ENCODE measurements around the gene KRTAP4-8.
"Not testable (repeated sequence)": the region's sequence is repeated elsewhere in the genome, so short reads cannot be mapped to it uniquely, and the experiment has no call there.

KRTAP4-8 gene

DNA sequence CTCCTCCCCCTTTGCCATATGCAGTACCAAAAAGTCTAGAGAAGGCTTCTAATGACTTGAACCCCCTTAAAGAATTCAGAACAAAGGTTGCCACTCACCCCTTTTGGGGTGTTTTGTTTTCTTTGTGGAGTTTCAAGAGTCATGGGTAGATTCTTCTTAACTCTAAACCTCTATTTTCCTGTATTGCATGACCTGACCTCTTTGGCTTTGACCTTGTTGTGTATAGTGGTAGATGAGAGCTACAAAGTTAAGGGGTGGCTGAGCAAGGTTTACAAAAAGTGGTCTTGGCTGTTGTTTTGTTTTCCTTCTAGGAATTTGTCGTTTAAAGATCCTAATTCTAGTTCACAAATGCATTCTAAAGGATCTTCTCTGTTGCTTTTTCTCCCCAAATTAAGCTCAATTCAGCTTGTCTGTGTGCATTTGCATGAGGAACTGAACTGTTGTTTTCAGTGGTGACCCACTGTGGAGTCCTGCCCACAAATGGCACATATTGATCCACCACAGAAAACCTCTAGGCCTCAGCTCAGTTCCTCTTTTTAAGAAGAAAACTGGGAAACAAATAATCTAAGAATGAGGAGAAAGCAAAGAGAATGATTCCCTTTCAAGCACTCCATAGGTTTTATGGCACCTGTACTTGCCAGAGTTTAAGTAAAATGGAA, 10.9 kb upstream of the KRTAP4-8 start:
- not testable (repeated sequence) for DNase-seq (ENCODE audit: low spot score)

DNA sequence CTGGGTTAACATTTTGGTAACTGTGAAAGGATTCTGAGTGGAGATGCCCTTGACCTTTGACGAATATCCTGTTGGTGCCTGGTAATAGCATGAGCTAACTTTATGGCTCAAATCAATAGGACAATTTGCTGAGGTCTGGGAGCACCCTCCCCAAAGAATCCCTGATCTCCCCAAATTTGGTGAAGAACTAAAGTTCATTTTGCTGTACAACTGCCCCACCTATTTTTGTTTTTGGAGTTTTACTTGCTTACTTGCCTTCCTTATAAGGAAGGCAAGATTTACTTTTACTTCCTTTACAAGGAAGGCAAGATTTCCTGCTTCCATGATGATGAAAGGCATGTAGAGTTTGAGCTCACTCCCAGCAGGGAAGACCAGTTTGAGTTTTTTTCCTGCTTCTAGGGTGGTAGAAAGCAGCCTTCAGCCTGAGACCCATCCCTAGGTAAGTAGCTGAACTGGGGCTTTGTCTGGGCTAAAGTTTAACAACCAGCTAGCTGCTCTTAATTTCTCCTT, 10.1 kb upstream of the KRTAP4-8 start:
- DNase-seq (ENCODE audit: low spot score) = no peak

DNA sequence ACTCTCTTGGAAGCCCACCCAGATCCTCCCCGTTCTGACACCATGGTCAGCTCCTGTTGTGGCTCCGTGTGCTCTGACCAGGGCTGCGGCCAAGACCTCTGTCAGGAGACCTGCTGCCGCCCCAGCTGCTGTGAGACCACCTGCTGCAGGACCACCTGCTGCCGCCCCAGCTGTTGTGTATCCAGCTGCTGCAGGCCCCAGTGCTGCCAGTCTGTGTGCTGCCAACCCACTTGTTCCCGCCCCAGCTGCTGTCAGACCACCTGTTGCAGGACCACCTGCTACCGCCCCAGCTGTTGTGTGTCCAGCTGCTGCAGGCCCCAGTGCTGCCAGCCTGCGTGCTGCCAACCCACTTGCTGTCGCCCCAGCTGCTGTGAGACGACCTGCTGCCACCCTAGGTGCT, 7.4 kb upstream of the KRTAP4-8 start, which contains the start of gene KRTAP4-9:
Gene KRTAP4-9, plus strand, starts transcription at position 43 of the 400 bp plus-strand sequence. Its CDS starts 0 bp downstream, at position 43.
- DNase-seq (ENCODE audit: low spot score) = not testable (repeated sequence)

DNA sequence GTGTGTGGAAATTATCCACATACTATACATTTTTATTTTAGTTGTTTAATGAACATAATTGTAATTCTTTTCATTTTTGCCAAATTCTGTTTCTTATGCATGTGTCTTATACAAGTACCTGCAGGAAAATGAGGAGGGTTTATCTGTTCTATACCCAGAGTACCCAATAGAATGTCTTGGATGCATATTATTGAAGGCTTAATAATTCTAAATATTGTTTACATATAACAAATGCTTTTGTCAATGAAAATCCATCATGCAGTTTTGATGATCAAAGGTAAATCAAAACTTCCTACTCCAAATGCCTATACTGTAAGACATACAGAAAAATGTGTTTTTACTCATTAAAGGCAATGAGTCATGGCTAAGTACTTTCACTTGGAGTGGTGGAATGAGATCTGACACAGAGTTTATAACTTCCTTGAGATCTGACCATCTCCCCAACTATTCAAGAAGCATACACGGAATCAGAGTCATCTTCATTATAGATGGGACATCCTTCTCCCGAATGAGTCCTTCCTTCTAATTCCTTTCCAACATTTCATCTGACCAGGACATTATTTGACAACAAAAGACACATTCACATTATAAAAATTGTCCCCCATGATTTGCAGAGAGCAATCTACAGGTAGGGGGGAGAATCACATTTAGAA, 6.6 kb upstream of the KRTAP4-8 start:
- DNase-seq (ENCODE audit: low spot score) = not testable (repeated sequence)

DNA sequence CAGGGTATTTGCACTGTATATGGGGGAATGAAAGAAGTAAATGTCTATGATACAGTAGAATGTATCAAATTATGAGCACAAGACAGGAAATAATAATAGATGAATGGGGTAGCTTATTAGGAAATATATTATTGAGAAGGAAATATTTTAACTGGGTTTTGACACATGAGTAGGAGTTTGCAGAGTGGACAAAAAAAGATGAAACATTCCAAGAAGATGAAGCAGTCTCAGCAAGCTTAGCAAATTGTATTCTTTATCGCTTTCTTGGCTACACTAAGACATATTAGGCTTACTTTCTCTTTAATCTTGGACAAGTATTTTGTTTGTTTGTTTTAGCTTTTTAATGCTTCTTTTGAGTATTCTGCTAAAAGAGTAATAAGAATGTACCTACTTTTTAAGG, 6.0 kb upstream of the KRTAP4-8 start:
- no peak for DNase-seq (ENCODE audit: low spot score)

DNA sequence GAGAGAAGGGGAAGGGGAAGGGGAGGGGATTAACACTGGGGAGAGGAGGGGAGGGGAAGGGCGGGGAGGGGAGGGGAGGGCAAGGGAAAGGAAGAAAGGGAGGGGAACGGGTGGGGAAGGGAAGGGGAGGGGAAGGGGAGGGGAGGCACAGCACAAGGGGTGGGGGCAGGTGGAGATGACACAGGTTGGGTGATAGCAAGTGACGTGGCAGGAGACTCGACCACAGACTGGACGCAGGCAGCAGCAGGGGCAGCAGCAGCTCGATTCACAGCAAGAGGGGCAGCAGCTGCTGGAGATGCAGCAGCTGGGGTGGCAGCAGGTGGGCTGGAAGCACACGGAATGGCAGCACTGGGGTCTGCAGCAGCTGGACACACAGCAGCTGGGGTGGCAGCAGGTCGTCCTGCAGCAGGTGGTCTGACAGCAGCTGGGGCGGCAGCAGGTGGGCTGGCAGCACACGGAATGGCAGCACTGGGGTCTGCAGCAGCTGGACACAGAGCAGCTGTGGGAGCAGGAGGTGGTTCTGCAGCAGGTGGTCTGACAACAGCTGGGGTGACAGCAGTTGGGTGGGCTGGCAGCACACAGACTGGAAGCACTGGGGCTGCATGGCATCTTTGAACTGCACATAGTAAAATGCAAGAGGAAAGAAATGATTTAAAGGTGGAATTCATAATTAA, 3.8 kb upstream of the KRTAP4-8 start, which contains the start of gene KRTAP4-16:
Gene KRTAP4-16, minus strand, starts transcription at position 624 of the 674 bp plus-strand sequence. Its CDS starts 0 bp downstream, at position 624.
- no peak for DNase-seq (ENCODE audit: low spot score)

DNA sequence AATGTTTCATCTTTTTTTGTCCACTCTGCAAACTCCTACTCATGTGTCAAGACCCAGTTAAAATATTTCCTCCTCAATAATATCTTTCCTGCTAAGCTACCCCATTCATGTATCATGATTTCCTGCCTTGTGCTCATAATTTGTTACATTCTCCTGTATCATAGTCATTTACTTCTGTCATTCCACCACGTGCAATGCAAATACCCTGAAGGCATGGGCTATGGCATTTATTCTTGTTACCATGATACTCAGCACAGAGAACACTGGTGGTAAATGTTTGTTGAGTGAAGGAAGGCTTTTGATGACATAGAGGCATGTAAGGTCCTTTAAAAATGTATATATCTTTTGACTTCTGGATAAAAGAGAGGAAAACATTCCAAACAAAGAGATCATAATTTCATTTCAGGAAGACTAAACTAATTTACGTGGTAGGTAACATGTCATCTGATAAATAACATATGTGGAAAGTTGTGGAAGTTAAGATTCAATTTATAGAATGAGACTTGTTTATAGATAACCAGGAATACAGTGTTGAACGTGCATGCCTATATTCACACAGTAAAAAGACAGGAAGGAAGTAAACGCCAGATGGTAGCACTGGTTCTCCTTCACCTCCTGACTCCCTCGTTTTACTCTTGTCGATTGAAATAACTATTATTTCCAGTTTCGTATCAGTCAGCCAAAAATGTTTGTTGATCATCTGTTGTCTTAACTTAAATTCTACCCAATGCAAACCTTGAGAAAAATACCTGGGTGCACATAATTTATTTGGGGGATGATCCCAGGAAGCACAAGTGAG, 1.9 kb upstream of the KRTAP4-8 start:
- not testable (repeated sequence) for DNase-seq (ENCODE audit: low spot score)

DNA sequence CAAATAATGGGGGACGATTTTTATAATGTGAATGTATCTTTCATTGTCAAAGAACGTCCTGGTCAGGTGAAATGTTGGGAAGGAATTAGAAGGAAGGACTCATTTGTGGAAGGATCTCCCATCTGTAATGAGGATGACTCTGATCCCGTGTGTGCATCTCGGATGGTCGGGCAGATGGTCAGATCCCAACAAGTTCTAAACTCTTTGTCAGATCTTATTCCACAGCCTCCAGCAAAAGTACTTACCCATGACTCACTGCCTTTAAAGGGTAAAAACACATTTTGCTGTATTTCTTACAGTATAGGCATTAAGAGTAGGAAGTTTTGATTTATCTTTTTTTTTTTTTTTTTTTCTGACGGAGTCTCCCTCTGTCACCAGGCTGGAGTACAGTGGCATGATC, 539 bp upstream of the KRTAP4-8 start:
- DNase-seq (ENCODE audit: low spot score) = no peak

DNA sequence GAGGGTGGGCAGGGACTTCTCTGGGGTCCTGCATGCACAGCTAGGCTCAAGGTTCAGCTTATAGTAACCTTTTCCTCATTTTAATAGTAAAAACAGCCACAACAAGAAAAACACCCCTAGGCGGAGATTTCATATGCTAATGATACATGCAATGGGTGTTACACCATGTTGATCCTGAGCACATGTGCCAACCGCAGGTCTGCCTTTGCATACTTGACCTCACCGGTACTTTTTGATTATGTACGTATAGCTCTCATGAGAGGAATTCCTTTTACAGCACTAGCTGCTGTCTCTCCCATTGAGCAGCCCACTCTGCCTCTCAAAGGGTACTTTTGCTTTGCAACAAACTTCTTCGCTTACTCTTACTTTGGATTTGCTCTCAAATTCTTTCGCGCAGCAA, 1.9 kb downstream of the KRTAP4-8 start:
- DNase-seq (ENCODE audit: low spot score) = no peak

DNA sequence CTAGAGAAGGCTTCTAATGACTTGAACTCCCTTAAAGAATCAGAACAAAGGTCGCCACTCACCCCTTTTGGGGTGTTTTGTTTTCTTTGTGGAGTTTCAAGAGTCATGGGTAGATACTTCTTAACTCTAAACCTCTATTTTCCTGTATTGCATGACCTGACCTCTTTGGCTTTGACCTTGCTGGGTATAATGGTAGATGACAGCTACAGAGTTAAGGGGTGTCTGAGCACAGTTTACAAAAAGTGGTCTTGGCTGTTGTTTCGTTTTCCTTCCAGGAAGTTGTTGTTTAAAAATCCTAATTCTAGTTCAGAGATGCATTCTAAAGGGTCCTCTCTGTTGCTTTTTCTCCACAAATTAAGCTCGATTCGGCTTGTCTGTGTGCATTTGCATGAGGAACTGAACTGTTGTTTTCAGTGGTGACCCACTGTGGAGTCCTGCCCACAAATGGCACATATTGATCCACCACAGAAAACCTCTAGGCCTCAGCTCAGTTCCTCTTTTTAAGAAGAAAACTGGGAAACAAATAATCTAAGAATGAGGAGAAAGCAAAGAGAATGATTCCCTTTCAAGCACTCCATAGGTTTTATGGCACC, 9.1 kb downstream of the KRTAP4-8 start:
- DNase-seq (ENCODE audit: low spot score) = not testable (repeated sequence)

DNA sequence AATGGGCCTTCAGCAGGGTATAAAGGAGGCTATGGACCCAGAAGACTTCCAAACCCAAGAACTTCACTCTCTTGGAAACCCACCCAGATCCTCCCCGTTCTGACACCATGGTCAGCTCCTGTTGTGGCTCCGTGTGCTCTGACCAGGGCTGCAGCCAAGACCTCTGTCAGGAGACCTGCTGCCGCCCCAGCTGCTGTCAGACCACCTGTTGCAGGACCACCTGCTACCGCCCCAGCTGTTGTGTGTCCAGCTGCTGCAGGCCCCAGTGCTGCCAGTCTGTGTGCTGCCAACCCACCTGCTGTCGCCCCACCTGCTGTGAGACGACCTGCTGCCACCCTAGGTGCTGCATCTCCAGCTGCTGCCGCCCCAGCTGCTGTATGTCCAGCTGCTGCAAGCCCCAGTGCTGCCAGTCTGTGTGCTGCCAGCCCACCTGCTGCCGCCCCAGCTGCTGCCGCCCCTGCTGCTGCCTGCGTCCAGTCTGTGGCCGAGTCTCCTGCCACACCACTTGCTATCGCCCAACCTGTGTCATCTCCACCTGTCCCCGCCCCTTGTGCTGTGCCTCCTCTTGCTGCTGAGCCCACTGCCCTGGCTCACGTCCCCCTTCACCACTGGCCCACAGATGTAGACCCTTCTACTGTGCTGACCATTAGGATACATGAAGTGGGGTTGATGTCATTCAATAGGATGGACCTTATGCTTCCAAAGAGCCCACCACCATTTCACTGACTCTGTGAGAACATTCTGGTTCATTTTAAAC, 13.7 kb downstream of the KRTAP4-8 start, which contains the start of gene KRTAP4-7:
Gene KRTAP4-7, plus strand, starts transcription at position 51 of the 757 bp plus-strand sequence. Its CDS starts 57 bp downstream, at position 108.
- not testable (repeated sequence) for DNase-seq (ENCODE audit: low spot score)

DNA sequence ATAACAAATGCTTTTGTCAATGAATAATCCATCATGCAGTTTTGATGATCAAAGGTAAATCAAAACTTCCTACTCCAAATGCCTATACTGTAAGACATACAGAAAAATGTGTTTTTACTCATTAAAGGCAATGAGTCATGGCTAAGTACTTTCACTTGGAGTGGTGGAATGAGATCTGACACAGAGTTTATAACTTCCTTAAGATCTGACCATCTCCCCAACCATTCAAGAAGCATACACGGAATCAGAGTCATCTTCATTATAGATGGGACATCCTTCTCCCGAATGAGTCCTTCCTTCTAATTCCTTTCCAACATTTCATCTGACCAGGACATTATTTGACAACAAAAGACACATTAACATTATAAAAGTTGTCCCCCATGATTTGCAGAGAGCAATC, 14.5 kb downstream of the KRTAP4-8 start:
- not testable (repeated sequence) for DNase-seq (ENCODE audit: low spot score)

DNA sequence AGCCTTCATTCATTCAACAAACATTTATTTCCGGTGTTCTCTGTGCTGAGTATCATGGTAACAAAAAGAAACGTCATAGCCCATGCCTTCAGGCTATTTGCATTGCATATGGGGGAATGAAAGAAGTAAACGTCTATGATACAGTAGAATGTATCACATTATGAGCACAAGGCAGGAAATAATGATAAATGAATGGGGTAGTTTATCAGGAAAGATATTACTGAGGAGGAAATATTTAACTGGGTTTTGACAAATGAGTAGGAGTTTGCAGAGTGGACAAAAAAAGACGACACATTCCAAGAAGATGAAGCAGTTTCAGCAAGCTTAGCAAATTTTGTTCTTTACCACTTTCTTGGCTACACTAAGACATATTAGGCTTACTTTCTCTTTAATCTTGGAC, 15.3 kb downstream of the KRTAP4-8 start:
- DNase-seq (ENCODE audit: low spot score) = no peak

DNA sequence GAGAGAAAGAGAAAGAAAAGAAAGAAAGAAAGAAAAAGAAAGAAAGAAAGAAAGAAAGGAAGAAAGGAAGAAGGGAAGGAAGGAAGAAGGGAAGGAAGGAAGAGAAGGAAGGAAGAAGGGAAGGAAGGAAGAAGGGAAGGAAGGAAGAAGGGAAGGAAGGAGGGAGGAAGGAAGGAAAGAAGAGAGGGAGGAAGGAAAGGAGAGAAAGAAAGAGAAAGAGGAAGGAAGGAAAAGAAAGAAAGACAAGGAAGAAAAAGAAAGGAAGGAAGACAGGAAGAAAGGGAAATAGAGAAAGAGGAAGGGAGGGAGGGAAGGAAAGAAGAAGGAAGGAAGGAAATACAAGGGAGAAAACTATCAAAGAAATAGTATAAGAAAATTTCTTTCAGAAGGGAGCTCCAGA, 21.2 kb downstream of the KRTAP4-8 start:
- no peak for DNase-seq (ENCODE audit: low spot score)

DNA sequence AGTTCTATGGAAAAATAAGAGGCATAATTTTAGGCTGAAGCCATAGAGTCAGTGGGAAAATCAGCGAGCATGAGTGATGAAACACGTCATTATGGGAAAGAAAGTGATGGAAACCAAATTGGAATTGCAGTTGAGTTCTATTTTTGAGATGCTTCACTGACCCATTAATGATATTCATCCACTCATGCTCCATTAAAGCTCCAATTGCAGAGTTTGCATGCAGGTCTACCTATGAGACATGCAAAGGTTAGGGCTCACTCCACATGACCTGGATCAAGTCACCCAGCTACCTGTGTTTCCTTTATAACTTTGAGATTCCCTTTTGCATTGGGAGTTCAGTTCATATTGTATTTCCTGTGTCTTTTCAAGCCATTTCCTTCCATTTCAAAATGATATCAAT, 24.3 kb downstream of the KRTAP4-8 start:
- no peak for DNase-seq (ENCODE audit: low spot score)

DNA sequence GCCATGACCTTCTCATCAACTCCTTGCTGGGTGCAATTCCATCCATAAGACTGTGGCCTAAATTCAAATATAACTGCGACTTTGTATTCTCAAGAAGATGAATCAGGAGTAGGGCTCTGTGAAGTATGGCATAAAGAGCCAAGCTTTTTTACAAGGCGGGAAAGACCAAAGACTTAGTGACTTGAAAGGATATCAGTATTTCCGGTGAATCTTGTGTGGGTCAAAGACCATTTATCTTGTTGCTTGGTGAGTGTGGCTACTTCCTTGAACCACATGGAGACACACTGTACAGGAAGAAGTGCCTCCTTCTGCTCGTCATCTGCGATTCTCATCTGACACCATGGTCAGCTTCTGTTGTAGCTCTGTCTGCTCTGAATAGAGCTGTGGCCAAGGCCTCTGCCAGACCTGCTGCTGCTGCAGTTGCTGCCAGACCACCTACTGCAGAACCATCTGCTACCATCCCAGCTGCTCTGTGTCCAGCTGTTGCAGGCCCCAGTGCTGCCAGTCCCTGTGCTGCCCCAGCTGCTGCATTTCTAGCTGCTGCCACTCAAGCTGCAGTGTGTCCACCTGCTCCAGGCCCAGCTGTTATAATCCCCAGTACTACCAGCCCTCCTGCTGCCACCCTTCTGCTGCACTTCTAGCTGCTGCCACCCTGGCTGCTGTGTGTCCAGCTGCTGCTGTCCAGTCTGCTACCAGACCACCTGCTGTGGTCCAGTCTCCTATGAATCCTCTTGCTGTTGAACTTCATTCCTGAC, 26.2 kb downstream of the KRTAP4-8 start:
- no peak for DNase-seq (ENCODE audit: low spot score)

DNA sequence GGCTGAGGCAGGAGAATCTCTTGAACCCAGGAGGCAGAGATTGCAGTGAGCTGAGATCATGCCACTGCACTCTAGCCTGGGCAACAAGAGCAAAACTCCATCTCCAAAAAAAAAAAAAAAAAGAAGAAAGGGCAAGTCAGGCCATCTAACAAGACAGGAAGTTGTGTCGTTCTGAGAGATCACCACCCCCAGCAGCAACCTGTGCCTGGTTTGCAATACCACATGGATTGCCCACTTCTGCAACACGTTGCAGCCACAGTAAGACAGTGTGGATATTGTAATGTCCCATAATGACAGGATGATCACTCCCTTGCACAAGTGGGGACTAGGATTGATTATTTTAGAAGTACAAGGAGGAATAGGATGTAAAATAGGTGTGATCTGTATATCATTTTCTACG, 28.9 kb downstream of the KRTAP4-8 start:
- DNase-seq (ENCODE audit: low spot score) = no peak

DNA sequence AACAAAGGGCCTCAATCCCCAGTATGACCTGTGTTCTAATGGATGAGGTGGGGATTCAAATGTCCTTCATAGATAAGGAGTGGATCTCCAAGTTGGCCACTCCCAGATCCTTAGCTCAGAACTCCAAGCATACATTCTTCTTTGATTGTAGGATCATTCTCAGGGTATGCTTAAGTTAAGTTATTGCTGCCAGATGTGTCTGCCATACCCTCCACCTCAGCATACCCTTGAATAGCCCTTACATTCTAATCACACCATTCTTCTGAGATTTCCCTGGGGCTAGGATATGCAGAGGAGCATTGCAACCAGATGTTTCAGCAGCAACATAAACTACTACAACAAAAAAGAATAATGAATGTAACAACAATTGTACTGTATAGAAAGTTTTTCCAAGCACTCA, 30.7 kb downstream of the KRTAP4-8 start:
- DNase-seq (ENCODE audit: low spot score) = no peak

DNA sequence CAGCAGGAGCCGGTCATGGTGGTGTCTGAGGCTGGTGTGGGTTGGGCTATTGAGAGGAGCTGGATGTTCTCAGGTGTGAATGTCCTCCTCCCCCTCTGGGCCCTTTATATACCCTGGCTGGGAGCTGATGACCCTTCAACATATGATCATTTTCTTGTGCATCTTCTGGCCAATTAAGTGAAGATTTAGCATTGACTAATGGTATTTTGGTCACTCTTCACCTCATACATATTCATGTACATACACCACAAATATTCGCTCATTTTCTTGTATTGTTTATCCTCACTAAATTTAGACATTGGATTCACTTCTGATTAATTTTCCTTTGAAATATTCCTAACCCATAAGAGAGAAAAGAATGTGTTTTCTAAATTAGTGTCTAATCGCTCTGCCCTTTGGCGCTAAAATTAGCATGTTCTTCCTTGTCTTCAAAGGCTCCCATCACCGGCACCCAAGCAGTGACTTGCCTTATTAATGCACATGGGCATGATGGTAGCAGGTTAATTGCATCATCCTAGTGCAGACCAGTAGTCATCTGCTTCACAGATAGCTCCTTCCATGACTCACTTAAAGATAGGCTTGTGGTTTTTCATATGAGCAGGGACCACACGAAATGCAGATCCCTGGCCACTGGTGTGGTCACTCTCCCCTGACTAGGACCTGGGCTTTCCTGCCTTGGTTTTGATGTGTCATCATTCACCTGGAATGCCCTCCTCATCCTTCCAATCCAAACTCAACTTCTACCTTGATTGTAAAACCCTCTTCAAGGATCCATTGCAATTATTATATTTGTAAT, 31.9 kb downstream of the KRTAP4-8 start, which contains the start of gene KRTAP2-4:
Gene KRTAP2-4, minus strand, starts transcription at position 51 of the 796 bp plus-strand sequence. Its CDS starts 34 bp downstream, at position 17.
- no peak for DNase-seq (ENCODE audit: low spot score)
